GM21515 (cell line): Measurements from ENCODE around the gene IL1RAPL2.
"Not testable (repeated sequence)": the region's sequence is repeated elsewhere in the genome, so short reads cannot be mapped to it uniquely, and the experiment has no call there.

Source experiments
- ATAC-seq: cut with Tn5 transposase; IDR thresholded peaks from one replicate; pipeline ENCODE4 v1.9.1; 2021; ENCODE audit not compliant: unreplicated experiment

The IL1RAPL2 gene

GRCh38 chrX:105150036-105150435 is 584.0 kb downstream of the IL1RAPL2 start:
- ATAC-seq = no peak

GRCh38 chrX:105150557-105150956 is 584.6 kb downstream of the IL1RAPL2 start:
- no peak for ATAC-seq

DNA sequence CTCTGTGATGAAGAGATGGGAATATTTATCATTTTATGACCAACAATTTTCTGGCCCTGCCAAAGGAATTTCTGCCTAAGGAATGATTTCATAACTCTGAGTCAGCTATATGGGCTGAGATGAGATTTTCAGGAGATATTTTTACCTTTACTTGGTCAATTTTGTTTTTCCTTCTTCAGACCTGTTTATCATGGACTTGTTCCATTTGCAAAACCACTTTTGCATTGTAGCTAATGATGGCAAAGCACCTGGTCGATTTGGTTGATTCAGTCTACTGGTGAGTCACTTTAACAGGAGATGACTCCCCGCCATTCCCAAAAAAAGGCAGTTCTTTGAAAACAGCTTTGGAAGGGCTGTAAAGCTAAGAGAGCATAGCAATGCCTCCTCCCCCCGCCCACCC is 601.2 kb downstream of the IL1RAPL2 start:
- ATAC-seq = no peak

DNA sequence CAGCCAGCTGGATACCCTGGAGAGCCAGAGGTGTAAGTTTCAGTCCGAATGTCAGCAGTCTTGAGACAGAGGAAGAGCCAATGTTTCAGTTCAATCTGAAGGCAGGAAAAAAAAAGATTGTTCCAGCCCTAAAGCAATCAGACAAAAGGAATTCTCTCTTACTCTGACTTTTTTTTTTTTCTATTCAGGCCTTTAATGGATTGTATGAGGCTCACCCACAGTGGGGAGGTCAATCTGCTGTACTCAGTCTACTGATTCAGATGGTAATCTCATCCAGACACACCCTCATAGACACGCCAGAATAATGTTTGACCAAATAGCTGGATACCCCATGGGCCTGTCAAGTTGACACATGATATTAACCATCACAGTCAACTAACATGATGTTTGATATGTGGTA is 602.6 kb downstream of the IL1RAPL2 start:
- ATAC-seq = no peak

GRCh38 chrX:105173071-105173470 is 607.1 kb downstream of the IL1RAPL2 start:
- no peak for ATAC-seq

DNA sequence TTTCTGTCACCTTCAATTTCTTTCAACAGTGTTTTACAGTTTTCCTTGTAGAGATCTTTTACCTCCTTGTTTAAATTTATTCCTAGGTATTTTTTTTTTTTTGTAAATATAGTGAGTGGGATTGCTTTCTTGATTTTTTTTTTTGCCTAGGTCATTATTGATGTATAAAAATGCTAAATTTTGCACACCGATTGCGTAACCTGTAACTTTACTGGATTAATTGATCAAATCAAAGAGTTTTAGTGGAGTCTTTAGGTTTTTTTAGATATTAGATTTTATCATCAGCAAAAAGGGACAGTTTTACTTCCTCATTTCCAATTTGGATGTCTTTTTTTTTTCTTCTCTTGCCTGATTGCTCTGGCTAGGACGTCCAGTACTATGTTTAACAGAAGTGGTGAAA is 613.6 kb downstream of the IL1RAPL2 start:
- no peak for ATAC-seq

DNA sequence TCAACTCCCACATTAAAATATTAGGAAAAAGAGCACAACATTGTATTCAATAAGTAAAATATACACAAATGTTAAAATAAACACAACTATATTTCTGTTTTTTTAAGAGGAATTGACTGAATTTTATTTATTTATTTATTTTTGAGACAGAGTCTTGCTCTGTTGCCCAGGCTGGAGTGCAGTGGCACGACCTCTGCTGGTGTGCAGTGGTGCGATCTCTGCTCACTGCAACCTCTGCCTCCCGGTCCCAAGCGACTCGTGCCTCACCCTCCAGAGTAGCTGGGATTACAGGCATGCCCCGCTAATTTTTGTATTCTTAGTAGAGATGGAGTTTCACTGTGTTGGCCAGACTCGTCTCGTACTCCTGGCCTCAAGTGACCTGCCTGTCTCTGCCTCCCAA is 623.1 kb downstream of the IL1RAPL2 start:
- ATAC-seq = no peak

GRCh38 chrX:105190252-105190853 is 624.4 kb downstream of the IL1RAPL2 start:
- no peak for ATAC-seq

DNA sequence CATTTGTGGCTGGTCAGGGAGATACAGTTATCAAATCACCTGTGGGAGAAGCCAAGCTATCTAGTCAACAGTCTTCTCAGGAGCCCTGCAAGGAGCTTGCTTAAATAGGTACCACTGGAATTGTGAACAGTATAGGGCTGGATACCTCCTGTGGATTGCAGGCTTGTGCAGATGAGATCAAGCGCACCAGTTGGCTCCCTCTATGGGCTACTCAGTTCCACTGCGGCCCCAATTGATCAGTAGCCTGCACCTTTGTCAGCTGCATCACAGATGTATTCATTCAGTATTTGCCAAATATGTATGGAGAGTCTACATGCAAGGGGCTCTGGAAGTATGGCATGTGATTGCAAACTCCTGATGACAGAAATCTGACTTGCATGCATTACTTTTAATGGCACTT is 625.9 kb downstream of the IL1RAPL2 start:
- ATAC-seq = no peak

DNA sequence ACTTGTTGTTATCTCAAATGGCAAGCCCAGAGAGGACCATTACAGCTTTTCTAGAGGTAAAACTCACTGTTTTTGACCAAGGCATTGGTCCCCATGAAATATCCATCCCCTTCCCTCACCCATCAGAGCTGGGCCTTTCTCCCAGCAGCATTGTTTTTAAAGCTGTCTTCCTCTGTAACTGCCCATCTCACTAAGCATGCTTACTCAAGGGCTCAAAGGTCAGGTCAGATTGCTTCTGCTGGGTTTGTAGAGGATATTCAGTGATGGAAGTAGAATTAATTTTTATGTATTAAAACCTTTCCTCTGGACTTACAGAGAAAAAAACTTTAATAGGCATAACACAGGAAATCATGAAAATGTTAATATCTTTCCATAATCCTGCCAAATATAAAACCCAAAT is 643.4 kb downstream of the IL1RAPL2 start:
- ATAC-seq = no peak

DNA sequence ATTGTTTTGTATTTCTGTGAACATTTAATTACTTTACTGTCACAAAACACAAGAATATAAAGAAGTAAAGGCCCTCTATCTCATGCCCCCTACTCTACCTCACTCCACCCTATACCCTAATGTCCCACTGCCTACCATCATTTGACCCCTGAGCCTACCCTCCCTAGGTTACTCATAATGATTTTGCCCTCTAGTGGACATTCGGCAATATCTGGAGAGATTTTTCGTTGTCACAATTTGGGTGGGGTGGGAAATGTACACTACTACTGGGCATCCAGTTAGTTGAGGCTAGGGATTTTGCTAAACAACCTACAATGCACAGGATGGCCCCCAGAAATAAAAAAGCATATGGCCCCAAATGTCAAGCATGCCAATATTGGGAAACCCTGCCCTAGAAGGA is 644.3 kb downstream of the IL1RAPL2 start:
- ATAC-seq = no peak

DNA sequence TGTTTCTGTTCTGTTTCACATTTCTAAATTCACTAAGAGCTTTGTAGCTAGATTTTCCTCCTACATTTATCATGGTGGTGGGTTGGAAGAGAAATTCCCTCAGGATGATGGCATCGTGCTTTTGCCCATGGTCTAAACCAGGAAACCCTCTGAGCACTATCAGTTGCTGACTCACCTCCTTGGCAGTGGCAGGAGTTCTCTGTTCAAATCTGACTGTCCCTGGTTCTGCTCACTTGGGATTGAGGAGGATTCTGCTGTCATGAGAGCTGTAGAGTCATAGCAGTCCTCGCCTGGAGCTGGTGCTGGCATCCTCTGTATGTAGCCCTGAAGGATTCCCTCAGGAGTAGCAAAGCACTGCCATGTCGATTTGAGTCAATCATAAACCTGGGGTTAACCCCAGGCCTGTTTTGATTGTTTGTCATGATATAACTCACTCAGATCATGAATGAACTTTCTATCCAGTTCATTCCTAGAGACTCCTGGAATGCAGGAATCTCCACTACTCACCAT is 645.1 kb downstream of the IL1RAPL2 start:
- ATAC-seq = no peak

DNA sequence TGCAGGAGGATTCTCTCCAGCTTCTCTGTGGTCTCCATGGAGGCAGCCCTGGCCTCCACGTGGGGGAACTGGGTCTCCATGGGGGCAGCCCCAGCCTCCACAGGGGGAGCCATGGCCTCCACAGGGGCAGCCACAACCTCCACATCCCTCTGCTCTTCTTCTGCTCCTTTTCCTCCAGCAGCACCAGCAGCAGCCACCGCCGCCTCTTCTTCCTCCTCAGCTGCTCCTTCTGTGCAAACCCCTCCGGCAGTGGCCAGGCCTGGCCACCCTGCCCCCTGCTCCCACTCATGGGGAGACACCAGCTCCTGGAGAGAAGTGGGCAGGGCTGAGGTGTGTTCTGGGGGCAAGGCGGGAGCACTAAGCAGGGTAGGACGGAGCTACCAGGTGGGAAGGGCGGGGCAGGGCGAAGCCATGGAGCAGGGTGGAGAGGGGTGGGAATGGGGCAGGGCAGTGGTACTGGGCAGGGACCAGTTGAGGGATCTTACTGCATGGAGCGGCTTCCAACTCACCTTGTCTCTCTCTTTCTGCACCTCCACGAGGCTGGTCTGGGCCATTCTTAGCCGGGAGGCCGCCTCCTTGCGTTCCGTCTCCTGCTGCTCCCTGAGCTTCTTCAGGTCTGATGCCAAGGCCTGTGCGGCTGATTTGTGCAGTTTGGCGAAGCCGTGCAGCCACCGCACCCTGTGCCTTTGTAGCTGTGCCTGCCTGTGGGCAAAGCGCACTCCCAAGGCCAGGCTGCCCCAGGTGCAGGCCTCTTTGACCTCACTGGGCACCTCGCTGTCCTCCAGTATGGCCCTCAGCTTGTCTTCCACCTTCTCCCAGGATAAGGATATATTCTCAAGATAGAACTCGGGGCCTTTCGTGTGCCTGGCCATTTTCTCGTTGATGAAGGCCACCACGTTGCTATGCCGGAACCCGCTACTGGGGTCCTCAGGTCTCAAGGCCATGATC is 653.7 kb downstream of the IL1RAPL2 start:
- ATAC-seq = no peak

- ATAC-seq = no peak
Measured at GRCh38 chrX:105220636-105221035, 654.6 kb downstream of the IL1RAPL2 start, which contains the start of gene TEX13A. TSS of gene TEX13A (minus strand) at chrX:105220694. CDS start at chrX:105220397, 297 bp downstream.

DNA sequence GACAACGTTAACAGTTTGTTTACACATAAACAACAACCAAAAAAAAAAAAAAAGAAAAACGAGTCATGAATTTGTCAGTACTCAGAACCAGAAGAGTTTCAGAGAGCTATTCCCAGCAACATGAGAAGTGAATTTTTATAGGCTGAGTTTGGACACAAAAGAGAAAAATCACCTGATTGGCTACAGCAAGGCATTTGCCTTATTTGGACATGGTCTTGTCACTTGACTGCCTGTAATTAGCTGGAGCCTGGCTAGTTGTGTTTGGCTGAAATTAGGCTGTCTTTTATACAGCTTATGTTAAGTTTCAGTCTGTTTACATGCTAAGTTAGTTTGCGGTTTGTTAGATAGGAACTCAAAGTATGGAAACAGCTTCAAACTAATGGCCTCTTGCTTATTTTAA is 655.4 kb downstream of the IL1RAPL2 start:
- no peak for ATAC-seq

GRCh38 chrX:105226499-105226898 is 660.5 kb downstream of the IL1RAPL2 start:
- ATAC-seq = no peak

DNA sequence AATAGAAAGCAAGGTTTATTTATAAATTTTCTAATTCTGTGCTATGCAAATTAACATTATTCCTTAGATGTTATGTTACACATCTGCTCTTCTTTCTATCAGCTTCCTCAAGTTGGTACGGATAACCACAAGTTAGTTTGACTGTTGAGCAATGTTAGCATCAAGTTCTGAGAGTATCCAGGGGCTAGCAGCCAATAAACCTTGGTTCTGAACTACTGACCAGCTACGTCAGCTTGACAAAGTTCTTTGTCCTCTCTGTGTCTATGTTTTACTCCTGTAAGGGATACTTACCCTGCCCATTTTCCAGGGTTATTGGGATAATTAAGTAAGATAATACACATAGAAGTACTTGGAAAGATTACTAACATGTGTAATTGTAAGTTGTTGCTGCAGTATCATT is 662.6 kb downstream of the IL1RAPL2 start:
- ATAC-seq = no peak

- no peak for ATAC-seq
Measured at GRCh38 chrX:105229146-105229545, 663.1 kb downstream of the IL1RAPL2 start.

GRCh38 chrX:105237407-105237806 is 671.4 kb downstream of the IL1RAPL2 start:
- not testable (repeated sequence) for ATAC-seq

GRCh38 chrX:105241056-105241455 is 675.1 kb downstream of the IL1RAPL2 start:
- no peak for ATAC-seq

DNA sequence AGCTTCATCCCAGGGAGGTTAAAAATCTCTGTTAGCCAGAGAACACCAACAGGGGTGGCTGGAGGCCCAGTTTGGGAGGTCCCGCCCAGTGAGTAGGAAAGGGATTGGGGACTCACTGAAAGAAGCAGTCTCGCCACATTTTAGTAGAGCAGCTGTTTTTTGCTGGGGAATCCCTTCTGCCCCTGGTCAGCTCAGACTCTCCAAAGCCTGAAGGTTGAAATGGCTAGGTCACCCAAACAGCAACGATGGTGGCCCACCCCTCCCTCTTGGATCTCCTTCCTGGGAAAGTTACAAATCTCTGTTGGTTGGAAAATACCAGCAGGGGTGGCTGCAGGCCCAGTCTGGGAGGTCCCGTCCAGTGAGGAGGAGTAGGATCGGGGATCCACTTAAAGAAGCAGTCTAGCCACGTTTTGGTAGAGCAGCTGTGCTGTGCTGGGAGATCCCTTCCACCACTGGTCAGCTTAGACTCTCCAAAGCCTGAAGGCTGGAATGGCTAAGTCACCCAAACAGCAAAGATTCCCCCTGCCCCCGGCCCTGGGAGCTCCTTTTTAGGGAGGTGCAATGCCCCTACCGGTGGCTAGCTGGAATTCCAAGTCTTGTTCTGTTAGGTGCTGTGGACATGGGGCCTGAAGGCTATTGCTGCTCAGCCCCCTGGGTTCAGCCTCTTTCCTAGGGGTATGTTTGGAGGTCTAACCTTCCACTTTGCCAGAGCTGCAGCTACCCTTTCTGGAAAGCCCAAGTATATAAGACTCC is 694.5 kb downstream of the IL1RAPL2 start:
- ATAC-seq = no peak
